Right atrium auricular region (tissue), 2 donors: ENCODE data around the gene TIMD4. TPM values are rescaled to one million over a fixed set of nuclear protein-coding genes. Genes with fewer than 3 reads are reported as not detected.

Source experiments
- DNase-seq: peaks from one replicate; pipeline ENCODE4 v3.0.0-alpha.2; 2019; ENCODE audit warnings: low spot score
- H3K27ac ChIP-seq, 2 donors: fragments of 200-600 bp; sonication (generic); 1 replicate in 1 of 2; 2 replicates in 1 of 2; pipeline ENCODE4 v1.5.1; 2016 to 2019
- H3K27me3 ChIP-seq, 2 donors: fragments of 200-600 bp; sonication (generic); one replicate each; pipeline versions ENCODE4 v1.5.1 to v1.6.0; 2017 to 2019
- H3K36me3 ChIP-seq: fragments of 200-600 bp; sonication (generic); one replicate; pipeline ENCODE4 v1.5.1; 2016
- H3K4me1 ChIP-seq, 2 donors: fragments of 200-600 bp; sonication (generic); one replicate each; pipeline versions ENCODE4 v1.5.1 to v1.6.0; 2017 to 2019
- H3K4me3 ChIP-seq, 2 donors: fragments of 200-600 bp; sonication (generic); 1 replicate in 1 of 2; 2 replicates in 1 of 2; pipeline ENCODE4 v1.5.1; 2017 to 2019; ENCODE audit warnings: mild to moderate bottlenecking in 1 of 2, moderate library complexity in 1 of 2
- H3K9me3 ChIP-seq, 2 donors: fragments of 200-600 bp; sonication (generic); one replicate each; pipeline ENCODE4 v1.5.1; 2019
- CTCF ChIP-seq, 2 donors: fragments of 200-600 bp; sonication (generic); IDR thresholded peaks; one replicate each; pipeline ENCODE4 v1.5.1; 2019; ENCODE audit warnings: antibody characterized with exemption in 2 of 2
- total RNA-seq, 2 donors: library from RNA; depleted of rRNA; stranded (reverse); fragments of >200 nt; gene quantifications; one replicate each; pipeline ENCODE4 v1.1.0, GENCODE V29; 2016

Gene TIMD4
- total RNA-seq, result under 1 TPM in 1 of 2 donors, not detected in 1; 0.71 TPM

DNA sequence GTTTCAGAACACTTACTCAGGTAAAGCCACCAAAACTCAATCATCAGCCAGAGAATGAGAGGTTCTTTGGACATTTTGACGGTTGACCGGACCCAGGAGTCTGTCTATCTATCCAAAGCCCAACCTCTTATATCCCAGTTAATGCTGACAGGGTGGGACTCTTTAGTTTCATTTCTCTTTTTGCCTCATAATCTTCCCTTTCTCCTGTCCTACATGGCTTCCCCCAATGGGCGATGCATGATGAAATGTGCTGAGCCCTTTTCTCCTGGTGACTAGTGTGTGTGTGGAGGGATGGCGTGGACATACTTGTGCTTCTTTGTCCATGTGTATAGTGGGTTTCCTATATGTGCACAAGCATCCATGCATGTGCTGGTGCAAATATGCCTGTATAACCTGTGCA is at the start of gene TIMD4:
TSS of gene TIMD4 (minus strand) at position 102 of the 400 bp plus-strand sequence. CDS start at position 74, 28 bp downstream.
- Histone ChIP-seq H3K27ac (no peak within 1 kb of the TSS), H3K27me3 (no peaks in the 10 kb centered on the region), H3K9me3 (peaks cover 0 to 8% of the 10 kb centered on the region in 2 donors), H3K4me1 (no peaks in the 10 kb centered on the region), H3K36me3 (no peaks in the 10 kb centered on the region), H3K4me3 (no peak within 1 kb of the TSS)
- TF ChIP-seq CTCF (IDR thresholded peaks at IDR 0.05), result no peak
- DNase-seq, result no peak

- H3K4me1 ChIP-seq, result no peaks in the 10 kb centered on the region
- H3K9me3 ChIP-seq, result no peaks in the 10 kb centered on the region
- DNase-seq, result no peak
- H3K4me3 ChIP-seq, result no peak overlapping the region
- no peak for TF ChIP-seq CTCF (IDR thresholded peaks at IDR 0.05)
- H3K27me3 ChIP-seq, result no peaks in the 10 kb centered on the region
- H3K36me3 ChIP-seq, result no peaks in the 10 kb centered on the region
- H3K27ac ChIP-seq, result no peak overlapping the region
These were observed 43.2 kb upstream of the TIMD4 start for GRCh38 chr5:157006262-157006661.

DNA sequence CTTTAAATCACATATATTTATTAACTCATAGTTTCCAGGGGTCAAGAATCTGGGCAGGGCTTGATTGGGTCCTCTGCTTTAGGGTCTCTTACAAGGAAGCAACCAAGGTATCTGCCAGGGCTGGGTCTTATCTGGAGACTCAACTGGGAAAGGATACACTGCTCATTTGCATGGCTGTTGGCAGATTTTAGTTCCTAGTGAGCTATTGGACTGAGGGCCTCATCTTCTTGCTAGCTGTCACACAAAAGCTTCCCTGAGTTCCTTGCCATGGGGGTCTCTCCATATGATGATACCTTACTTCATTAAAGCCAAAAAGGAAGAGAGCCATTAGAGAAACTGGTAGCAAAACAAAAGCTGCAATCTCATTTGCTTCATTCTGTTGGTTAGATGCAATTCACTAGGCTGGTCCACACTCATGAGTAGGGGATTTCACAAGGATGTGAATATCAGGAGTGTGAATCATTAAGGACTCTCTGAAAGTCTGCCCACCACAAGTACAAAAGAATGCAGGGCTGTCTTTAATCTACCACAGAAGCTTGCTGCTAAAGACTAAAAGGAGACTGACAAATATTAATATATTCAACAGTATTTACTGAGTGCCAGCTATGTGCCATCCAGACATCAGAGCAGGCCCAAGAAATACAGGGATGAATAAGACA is 42.0 kb upstream of the TIMD4 start:
- no peak for TF ChIP-seq CTCF (IDR thresholded peaks at IDR 0.05)

DNA sequence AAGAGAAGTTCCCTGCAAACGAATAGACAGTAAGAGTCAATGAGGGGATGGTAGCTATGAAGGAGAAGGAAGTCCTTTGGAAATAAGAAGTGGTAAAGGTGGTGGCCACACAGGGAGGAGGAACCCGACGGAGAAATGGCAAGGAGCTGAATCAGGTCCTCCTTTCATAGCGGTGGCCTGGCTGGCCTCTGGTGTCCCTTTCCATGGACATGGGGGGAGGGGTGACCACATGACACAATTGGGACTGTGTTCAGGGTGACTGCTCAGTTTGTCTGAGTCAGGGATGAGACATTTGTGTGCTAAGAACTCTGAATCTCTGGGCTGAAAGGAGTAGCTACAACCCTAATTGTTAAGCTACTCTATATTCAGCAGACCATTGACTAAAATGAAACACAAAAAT is 28.7 kb upstream of the TIMD4 start:
- no peak overlapping the region for H3K27ac ChIP-seq

More for the DNA sequence above, 42.0 kb upstream of the TIMD4 start:
- Histone ChIP-seq H3K4me1 (no peaks in the 10 kb centered on the region), H3K9me3 (peaks cover 0 to 10% of the 10 kb centered on the region in 2 donors), H3K4me3 (no peak overlapping the region), H3K36me3 (no peaks in the 10 kb centered on the region), H3K27me3 (no peaks in the 10 kb centered on the region), H3K27ac (no peak overlapping the region)
- no peak for DNase-seq

GRCh38 chr5:156984064-156984463 is 21.0 kb upstream of the TIMD4 start:
- Histone ChIP-seq H3K4me3 (no peak overlapping the region), H3K27ac (no peak overlapping the region), H3K9me3 (no peaks in the 10 kb centered on the region), H3K27me3 (no peaks in the 10 kb centered on the region), H3K36me3 (no peaks in the 10 kb centered on the region), H3K4me1 (no peaks in the 10 kb centered on the region)
- no peak for TF ChIP-seq CTCF (IDR thresholded peaks at IDR 0.05)
- DNase-seq, result no peak

More for the DNA sequence above, 28.7 kb upstream of the TIMD4 start:
- Histone ChIP-seq H3K27me3 (no peaks in the 10 kb centered on the region), H3K4me3 (no peak overlapping the region), H3K36me3 (no peaks in the 10 kb centered on the region), H3K9me3 (no peaks in the 10 kb centered on the region), H3K4me1 (no peaks in the 10 kb centered on the region)
- TF ChIP-seq CTCF (IDR thresholded peaks at IDR 0.05), result no peak
- no peak for DNase-seq

GRCh38 chr5:156981481-156981880 is 18.5 kb upstream of the TIMD4 start:
- no peak for DNase-seq
- TF ChIP-seq CTCF (IDR thresholded peaks at IDR 0.05), result no peak
- Histone ChIP-seq H3K9me3 (no peaks in the 10 kb centered on the region), H3K4me3 (no peak overlapping the region), H3K4me1 (no peaks in the 10 kb centered on the region), H3K27ac (no peak overlapping the region), H3K27me3 (no peaks in the 10 kb centered on the region), H3K36me3 (no peaks in the 10 kb centered on the region)
